ENCODE measurements around the gene CACNA1H. TPM values are rescaled to one million over a fixed set of nuclear protein-coding genes. Genes with fewer than 3 reads are reported as not detected.
A peak's percentile ranks its signal among the peaks of the same experiment; 100 is the strongest.

The CACNA1H gene
- total and polyA plus RNA-seq, 9 of the 15 experiments (the other 6 are each of a cell fraction or from before 2014, with no cell fraction given), result 0.10 to 0.18 TPM; not detected in 7

GRCh38 chr16:1188432-1189189 lies 35.7 kb downstream of the CACNA1H start (continued):
- peak; percentile 96 for TF ChIP-seq PRMT5 (CRISPR knock-in tag; IDR thresholded peaks at IDR 0.05)
- TF ChIP-seq ATF4 (CRISPR knock-in tag; IDR thresholded peaks at IDR 0.05), result no peak
- TF ChIP-seq E2F5 (CRISPR knock-in tag; IDR thresholded peaks at IDR 0.05), result 0 out of 2 replicates have a peak, but pooled peaks have one; percentile 34
- TF ChIP-seq NR3C1 (CRISPR knock-in tag; IDR thresholded peaks at IDR 0.05), result peak; percentile 88; the same call in 1 of the 2 replicates
- TF ChIP-seq, protein P1, sequence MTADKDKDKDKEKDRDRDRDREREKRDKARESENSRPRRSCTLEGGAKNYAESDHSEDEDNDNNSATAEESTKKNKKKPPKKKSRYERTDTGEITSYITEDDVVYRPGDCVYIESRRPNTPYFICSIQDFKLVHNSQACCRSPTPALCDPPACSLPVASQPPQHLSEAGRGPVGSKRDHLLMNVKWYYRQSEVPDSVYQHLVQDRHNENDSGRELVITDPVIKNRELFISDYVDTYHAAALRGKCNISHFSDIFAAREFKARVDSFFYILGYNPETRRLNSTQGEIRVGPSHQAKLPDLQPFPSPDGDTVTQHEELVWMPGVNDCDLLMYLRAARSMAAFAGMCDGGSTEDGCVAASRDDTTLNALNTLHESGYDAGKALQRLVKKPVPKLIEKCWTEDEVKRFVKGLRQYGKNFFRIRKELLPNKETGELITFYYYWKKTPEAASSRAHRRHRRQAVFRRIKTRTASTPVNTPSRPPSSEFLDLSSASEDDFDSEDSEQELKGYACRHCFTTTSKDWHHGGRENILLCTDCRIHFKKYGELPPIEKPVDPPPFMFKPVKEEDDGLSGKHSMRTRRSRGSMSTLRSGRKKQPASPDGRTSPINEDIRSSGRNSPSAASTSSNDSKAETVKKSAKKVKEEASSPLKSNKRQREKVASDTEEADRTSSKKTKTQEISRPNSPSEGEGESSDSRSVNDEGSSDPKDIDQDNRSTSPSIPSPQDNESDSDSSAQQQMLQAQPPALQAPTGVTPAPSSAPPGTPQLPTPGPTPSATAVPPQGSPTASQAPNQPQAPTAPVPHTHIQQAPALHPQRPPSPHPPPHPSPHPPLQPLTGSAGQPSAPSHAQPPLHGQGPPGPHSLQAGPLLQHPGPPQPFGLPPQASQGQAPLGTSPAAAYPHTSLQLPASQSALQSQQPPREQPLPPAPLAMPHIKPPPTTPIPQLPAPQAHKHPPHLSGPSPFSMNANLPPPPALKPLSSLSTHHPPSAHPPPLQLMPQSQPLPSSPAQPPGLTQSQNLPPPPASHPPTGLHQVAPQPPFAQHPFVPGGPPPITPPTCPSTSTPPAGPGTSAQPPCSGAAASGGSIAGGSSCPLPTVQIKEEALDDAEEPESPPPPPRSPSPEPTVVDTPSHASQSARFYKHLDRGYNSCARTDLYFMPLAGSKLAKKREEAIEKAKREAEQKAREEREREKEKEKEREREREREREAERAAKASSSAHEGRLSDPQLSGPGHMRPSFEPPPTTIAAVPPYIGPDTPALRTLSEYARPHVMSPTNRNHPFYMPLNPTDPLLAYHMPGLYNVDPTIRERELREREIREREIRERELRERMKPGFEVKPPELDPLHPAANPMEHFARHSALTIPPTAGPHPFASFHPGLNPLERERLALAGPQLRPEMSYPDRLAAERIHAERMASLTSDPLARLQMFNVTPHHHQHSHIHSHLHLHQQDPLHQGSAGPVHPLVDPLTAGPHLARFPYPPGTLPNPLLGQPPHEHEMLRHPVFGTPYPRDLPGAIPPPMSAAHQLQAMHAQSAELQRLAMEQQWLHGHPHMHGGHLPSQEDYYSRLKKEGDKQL (CRISPR knock-in tag; IDR thresholded peaks at IDR 0.05; ENCODE audit: borderline replicate concordance), result peak; percentile 94; the same call in 1 of the 2 replicates

Data from K562 (cell line).